Activated B cell treated with CpG ODN at 0.5 μM for 24 hours (primary cell): ENCODE measurements around the gene LARP4. TPM values are rescaled to one million over a fixed set of nuclear protein-coding genes. Genes with fewer than 3 reads are reported as not detected.

Experiments
- total RNA-seq: library from RNA; stranded (reverse); gene quantifications from 2 replicates; pipeline ENCODE4 v1.2.3, GENCODE V29; 2022

Gene LARP4
- total RNA-seq, 1 donor from 2014 or later, result 56.3 TPM

Other genes starting within 250 kb of the LARP4 start
- 44.3 and 64.9 TPM in 2 replicates for gene CERS5, start 233.5 kb upstream of the LARP4 start, total RNA-seq
- gene LIMA1, start 117.4 kb upstream of the LARP4 start, total RNA-seq, result 5.7 and 6.7 TPM in 2 replicates
- gene FAM186A, start 4.3 kb upstream of the LARP4 start, total RNA-seq, result not detected in 2 replicates
- gene DIP2B, start 104.1 kb downstream of the LARP4 start, total RNA-seq, result 32.2 and 32.3 TPM in 2 replicates